ENCODE measurements around the gene CCL27.

Gene CCL27

DNA sequence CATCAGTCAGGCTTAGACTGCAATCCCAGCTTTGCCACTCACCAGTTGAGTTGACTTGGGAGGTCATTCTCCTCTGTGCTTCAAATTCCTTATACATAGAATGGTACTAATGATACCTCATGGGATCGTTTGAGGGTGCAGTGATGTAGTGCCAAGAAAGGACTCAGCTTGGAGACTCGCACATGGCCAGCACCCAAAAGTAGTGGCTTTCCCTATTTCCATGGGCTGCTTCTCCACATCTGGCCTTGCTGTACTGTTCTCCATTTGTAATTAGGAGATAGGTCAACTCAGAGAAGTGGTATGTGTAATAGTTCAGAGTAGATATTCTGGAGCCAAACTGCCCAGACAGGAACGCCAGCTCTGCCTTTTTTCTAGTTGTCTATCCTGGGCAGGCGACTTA lies 23.1 kb upstream of the CCL27 start:
- in situ Hi-C loops (cut with MboI; ENCODE audit: low pct_unique_long_range_greater_than_20kb, low sequenced_read_pairs, unreplicated experiment): no loop called here

DNA sequence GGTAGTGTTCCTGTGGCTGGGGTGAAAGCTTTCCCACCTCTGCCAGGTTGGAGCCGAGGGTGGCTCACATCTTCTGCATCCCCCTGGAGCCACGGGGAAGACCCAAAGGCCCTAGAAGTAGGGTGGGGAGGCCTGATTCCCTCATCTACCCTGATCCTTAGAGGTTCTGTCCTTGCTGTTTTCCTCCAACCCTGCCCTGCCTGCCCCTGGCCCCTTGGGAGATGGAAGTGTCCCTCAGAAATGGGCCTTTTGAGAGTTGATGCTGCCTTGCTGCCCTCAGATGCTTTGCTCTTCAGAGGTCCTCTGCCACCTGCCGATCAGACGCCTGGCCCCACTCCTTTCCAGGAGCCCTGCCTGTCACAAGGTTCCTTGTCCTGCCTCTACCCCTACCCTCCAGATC lies 22.4 kb upstream of the CCL27 start:
- TF ChIP-seq, protein P1, sequence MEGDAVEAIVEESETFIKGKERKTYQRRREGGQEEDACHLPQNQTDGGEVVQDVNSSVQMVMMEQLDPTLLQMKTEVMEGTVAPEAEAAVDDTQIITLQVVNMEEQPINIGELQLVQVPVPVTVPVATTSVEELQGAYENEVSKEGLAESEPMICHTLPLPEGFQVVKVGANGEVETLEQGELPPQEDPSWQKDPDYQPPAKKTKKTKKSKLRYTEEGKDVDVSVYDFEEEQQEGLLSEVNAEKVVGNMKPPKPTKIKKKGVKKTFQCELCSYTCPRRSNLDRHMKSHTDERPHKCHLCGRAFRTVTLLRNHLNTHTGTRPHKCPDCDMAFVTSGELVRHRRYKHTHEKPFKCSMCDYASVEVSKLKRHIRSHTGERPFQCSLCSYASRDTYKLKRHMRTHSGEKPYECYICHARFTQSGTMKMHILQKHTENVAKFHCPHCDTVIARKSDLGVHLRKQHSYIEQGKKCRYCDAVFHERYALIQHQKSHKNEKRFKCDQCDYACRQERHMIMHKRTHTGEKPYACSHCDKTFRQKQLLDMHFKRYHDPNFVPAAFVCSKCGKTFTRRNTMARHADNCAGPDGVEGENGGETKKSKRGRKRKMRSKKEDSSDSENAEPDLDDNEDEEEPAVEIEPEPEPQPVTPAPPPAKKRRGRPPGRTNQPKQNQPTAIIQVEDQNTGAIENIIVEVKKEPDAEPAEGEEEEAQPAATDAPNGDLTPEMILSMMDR (IDR thresholded peaks at IDR 0.05; ENCODE audit: extremely low read depth, insufficient read depth, missing control alignments): no peak
- DNase-seq (ENCODE audit: low spot score): no peak
- in situ Hi-C loops (cut with MboI; ENCODE audit: low pct_unique_long_range_greater_than_20kb, low sequenced_read_pairs, unreplicated experiment): no loop called here

More for the DNA sequence above, 23.1 kb upstream of the CCL27 start:
- TF ChIP-seq, protein P1 (IDR thresholded peaks at IDR 0.05; ENCODE audit: extremely low read depth, insufficient read depth, missing control alignments): no peak
- DNase-seq (ENCODE audit: low spot score): no peak

DNA sequence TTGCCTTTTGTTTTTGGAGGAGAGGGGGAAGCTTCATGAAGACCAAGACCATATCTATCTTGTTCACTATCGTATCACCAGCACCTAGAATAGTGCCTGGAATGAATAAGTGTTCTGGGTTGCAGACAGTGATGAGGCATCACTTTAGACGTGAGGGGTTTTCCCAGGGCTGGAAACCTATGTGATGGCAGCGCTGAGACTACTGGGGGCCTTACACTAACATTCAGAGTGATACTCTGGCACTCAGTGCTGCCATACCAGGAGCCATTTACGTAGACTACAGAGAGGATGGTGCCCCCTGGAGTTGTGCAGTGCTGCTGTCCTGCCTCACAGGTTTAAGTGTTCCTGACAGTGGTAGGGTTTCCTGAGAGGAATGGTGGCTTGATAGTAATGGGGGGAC lies 21.7 kb upstream of the CCL27 start:
- in situ Hi-C loops (cut with MboI; ENCODE audit: low pct_unique_long_range_greater_than_20kb, low sequenced_read_pairs, unreplicated experiment): no loop called here
- TF ChIP-seq, protein P1 (IDR thresholded peaks at IDR 0.05; ENCODE audit: extremely low read depth, insufficient read depth, missing control alignments): no peak
- no peak for DNase-seq (ENCODE audit: low spot score)

DNA sequence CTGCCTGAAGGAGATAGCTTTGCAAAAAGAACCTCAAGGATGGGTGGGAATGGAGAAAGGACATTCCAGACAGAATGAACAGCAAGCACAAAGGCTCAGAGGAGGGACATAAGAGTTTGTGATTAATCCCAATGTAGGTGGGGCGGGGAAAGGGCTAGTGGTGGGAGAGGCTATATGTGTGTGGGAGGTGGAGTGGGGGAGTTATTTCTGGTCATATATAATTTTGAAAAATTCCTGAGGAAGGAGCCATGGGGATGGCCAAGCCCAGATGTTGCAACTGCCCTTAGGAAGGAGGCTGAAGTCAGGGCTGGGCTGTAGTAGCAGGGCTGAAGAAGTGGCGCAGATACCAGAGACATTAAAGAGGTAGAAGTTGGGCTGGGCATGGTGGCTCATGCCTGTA lies 13.4 kb upstream of the CCL27 start:
- DNase-seq (ENCODE audit: low spot score): no peak
- TF ChIP-seq, protein P1 (IDR thresholded peaks at IDR 0.05; ENCODE audit: extremely low read depth, insufficient read depth, missing control alignments): no peak
- in situ Hi-C loops (cut with MboI; ENCODE audit: low pct_unique_long_range_greater_than_20kb, low sequenced_read_pairs, unreplicated experiment): no loop called here

DNA sequence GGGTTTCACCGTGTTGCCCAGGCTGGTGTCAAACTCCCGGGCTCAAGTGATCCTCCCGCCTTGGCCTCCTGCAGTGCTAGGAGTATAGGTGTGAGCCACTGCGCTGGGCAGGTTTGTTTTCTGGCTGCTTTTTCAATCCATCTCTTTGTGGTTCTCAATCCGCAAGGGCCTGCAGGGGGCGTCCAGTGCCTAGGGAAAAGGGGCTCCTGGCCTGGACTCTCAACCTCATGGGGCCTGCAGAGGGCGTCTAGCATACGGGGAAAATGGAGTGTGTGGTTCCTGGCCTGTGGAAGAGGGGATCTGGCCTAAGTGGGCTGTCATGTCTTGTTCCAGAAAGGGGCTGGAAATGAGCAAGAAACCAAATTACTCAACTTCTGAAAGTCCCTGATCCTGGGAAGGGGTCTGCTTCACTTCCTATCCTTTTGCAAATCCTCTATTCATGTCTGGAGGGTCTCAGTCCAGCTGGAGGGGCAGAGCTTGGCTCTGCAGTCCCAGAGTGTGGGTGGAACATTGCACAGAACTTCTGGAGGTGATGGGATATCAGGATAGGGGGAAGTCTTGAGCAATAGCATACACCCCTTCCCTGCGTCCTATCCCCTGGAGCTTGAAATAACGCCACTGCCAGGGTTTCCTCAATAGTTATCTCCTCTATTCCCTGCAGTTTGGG lies 12.7 kb upstream of the CCL27 start:
- peak; percentile 75 for DNase-seq (ENCODE audit: low spot score)
- in situ Hi-C loops (cut with MboI; ENCODE audit: low pct_unique_long_range_greater_than_20kb, low sequenced_read_pairs, unreplicated experiment): no loop called here
- TF ChIP-seq, protein P1 (IDR thresholded peaks at IDR 0.05; ENCODE audit: extremely low read depth, insufficient read depth, missing control alignments): peak; percentile 85

DNA sequence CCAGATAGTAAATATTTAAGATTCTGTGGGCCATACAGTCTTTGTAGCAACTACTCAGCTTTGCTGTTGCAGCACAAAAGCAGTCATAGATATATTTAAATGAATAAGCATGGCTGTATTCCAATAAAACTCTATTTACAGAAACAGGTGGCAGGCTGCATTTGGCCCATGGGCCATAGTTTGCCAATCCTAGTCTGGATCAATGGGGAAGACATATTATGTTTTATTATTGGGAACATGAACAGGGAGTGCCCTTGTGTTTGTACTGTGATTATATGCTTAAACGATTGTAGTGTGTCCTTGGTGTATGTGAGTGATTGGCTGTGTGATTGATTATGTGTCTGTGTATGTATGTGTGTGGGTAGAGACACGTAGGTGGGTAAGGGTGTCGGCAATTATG lies 12.0 kb upstream of the CCL27 start:
- in situ Hi-C loops (cut with MboI; ENCODE audit: low pct_unique_long_range_greater_than_20kb, low sequenced_read_pairs, unreplicated experiment): no loop called here
- no peak for DNase-seq (ENCODE audit: low spot score)
- TF ChIP-seq, protein P1 (IDR thresholded peaks at IDR 0.05; ENCODE audit: extremely low read depth, insufficient read depth, missing control alignments): no peak
